DOHH2 (cell line): Measurements from ENCODE around the gene SBK3.

Experiments
- H3F3A ChIP-seq: fragments of 200-600 bp; sonication (generic), shearing (Covaris generic); 2 replicates; pipeline ENCODE4 v1.6.0; 2016; ENCODE audit warnings: antibody characterized with exemption, mild to moderate bottlenecking; ENCODE audit not compliant: control insufficient read depth, insufficient read depth
- H3K27ac ChIP-seq: fragments of 200-600 bp; sonication (generic); 2 replicates; pipeline ENCODE4 v1.5.1; 2014; ENCODE audit warnings: low read depth, mild to moderate bottlenecking, low read length, moderate library complexity
- H3K27me3 ChIP-seq: fragments of 200-600 bp; sonication (generic); 2 replicates; pipeline ENCODE4 v1.6.1; 2014; ENCODE audit warnings: mild to moderate bottlenecking, low read length, mixed read lengths; ENCODE audit not compliant: control insufficient read depth
- H3K36me3 ChIP-seq: fragments of 200-600 bp; sonication (generic); 2 replicates; pipeline ENCODE4 v1.6.1; 2014; ENCODE audit warnings: mild to moderate bottlenecking, low read length, moderate library complexity, mixed read lengths; ENCODE audit not compliant: control insufficient read depth
- H3K4me1 ChIP-seq: fragments of 200-600 bp; sonication (generic); 2 replicates; pipeline ENCODE4 v1.6.1; 2014; ENCODE audit warnings: mild to moderate bottlenecking, low read length, mixed read lengths; ENCODE audit not compliant: control insufficient read depth
- H3K4me2 ChIP-seq: fragments of 200-600 bp; sonication (generic); 2 replicates; pipeline ENCODE4 v1.6.0; 2014; ENCODE audit warnings: mild to moderate bottlenecking, low read length, moderate library complexity
- H3K4me3 ChIP-seq: fragments of 200-600 bp; sonication (generic); 2 replicates; pipeline ENCODE4 v1.5.1; 2014; ENCODE audit warnings: mild to moderate bottlenecking, low read length, mixed read lengths
- H3K79me2 ChIP-seq: fragments of 200-600 bp; sonication (generic); 2 replicates; pipeline ENCODE4 v1.6.1; 2014; ENCODE audit warnings: mild to moderate bottlenecking, low read length, mixed read lengths; ENCODE audit not compliant: control insufficient read depth
- H3K9me2 ChIP-seq: fragments of 200-600 bp; sonication (generic); replicated peaks from 2 replicates; pipeline ENCODE4 v1.6.1; 2014; ENCODE audit warnings: mild to moderate bottlenecking, low read length, mixed read lengths; ENCODE audit not compliant: control insufficient read depth
- H3K9me3 ChIP-seq: fragments of 200-600 bp; sonication (generic); 2 replicates; pipeline ENCODE4 v1.6.1; 2014; ENCODE audit warnings: antibody characterized with exemption, low read length, mixed read lengths; ENCODE audit not compliant: control insufficient read depth, insufficient read depth
- H4K20me1 ChIP-seq: fragments of 200-600 bp; sonication (generic); 2 replicates; pipeline ENCODE4 v1.6.0; 2014; ENCODE audit warnings: low read depth, mild to moderate bottlenecking, antibody characterized with exemption, low read length, moderate library complexity; ENCODE audit not compliant: control insufficient read depth, insufficient read depth
- EZH2phosphoT487 ChIP-seq: fragments of 200-600 bp; sonication (generic); IDR thresholded peaks from 2 replicates; pipeline ENCODE4 v1.6.1; 2017; ENCODE audit warnings: borderline replicate concordance, mild to moderate bottlenecking, antibody characterized with exemption, low read length, moderate library complexity, mixed read lengths
- TF ChIP-seq, protein P1 (sequence below): fragments of 200-600 bp; sonication (generic); IDR thresholded peaks from one replicate; pipeline ENCODE4 v1.5.1; 2014; ENCODE audit warnings: antibody characterized with exemption, mild to moderate bottlenecking, low read depth, low read length; ENCODE audit not compliant: poor library complexity, severe bottlenecking

Gene SBK3

DNA sequence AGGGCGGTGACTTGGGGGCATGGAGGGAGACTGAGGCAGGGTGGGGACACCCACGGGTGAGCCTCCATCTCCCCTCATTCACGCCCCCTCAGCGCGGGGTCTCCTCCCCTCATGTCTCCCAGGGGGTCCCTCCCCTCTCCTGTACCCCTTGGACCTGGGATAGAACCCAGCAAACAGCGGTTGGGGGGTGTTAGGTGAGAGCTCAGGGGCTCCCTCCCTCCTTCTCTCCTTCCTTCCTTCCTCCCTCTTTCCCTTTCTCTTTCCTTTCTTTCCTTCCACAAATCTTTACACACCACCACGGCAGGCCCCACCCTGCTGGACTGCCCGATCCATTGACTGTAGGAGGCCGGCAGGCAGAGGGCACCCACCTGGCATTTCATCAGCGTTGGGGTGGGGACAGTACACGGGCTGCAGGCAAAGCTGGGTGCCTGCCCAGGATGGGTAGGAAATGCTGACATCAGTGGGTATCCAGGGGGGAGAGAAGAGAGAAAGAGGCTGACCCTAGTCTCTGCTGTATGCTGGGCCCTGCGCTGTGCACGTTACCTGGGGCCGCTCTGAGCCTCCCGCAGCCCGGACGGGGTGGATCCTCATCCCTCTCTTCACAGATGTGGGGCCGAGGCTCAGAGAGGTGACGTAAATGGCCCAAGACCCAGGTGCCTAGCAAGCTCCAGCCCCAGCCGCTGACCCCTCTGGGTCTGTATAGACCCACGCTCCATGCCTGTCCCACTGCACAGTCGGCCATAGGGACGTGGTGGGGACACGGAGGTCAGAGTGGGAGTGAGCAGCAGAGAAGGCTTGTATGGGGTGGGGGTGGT, 53.6 kb downstream of the SBK3 start:
- H3K36me3 ChIP-seq = no peaks in the 10 kb centered on the region
- H3F3A ChIP-seq = no peaks in the 10 kb centered on the region; the same call in 1 of the 2 replicates
- no peak for TF ChIP-seq EZH2phosphoT487
- TF ChIP-seq, protein P1, sequence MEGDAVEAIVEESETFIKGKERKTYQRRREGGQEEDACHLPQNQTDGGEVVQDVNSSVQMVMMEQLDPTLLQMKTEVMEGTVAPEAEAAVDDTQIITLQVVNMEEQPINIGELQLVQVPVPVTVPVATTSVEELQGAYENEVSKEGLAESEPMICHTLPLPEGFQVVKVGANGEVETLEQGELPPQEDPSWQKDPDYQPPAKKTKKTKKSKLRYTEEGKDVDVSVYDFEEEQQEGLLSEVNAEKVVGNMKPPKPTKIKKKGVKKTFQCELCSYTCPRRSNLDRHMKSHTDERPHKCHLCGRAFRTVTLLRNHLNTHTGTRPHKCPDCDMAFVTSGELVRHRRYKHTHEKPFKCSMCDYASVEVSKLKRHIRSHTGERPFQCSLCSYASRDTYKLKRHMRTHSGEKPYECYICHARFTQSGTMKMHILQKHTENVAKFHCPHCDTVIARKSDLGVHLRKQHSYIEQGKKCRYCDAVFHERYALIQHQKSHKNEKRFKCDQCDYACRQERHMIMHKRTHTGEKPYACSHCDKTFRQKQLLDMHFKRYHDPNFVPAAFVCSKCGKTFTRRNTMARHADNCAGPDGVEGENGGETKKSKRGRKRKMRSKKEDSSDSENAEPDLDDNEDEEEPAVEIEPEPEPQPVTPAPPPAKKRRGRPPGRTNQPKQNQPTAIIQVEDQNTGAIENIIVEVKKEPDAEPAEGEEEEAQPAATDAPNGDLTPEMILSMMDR = no peak
- H3K27ac ChIP-seq = no peak overlapping the region
- H3K4me1 ChIP-seq = no peaks in the 10 kb centered on the region; the same call in 1 of the 2 replicates
- no peaks in the 10 kb centered on the region for H3K9me2 ChIP-seq
- H3K9me3 ChIP-seq = no peaks in the 10 kb centered on the region
- H3K4me3 ChIP-seq = no peak overlapping the region
- no peaks in the 10 kb centered on the region for H3K79me2 ChIP-seq
- H3K27me3 ChIP-seq = no peaks in the 10 kb centered on the region
- H3K4me2 ChIP-seq = no peak overlapping the region
- no peaks in the 10 kb centered on the region for H4K20me1 ChIP-seq
